Effector CD8-positive, alpha-beta T cell (primary cell): ENCODE data around the gene VSX1.

Experiments
- DNase-seq: peaks from one replicate; lab custom pipeline; 2025; lab: John Stamatoyannopoulos, UW

The VSX1 gene

GRCh38 chr20:25087186-25087929 lies 5.4 kb upstream of the VSX1 start:
- DNase-seq: no peak

GRCh38 chr20:25085756-25086495 lies 4.0 kb upstream of the VSX1 start:
- DNase-seq: no peak

GRCh38 chr20:25084626-25085187 lies 2.8 kb upstream of the VSX1 start:
- no peak for DNase-seq

GRCh38 chr20:25083773-25084625 lies 2.1 kb upstream of the VSX1 start:
- DNase-seq: no peak

GRCh38 chr20:25083141-25083772 lies 1.3 kb upstream of the VSX1 start:
- no peak for DNase-seq

- no peak for DNase-seq
Observed at GRCh38 chr20:25082498-25082873, 545 bp upstream of the VSX1 start.

- peak; percentile 23 for DNase-seq
Observed at GRCh38 chr20:25081065-25081729, 744 bp downstream of the VSX1 start.

GRCh38 chr20:25079171-25079570 lies 2.8 kb downstream of the VSX1 start:
- DNase-seq: no peak

- no peak for DNase-seq
Observed at GRCh38 chr20:25078662-25079061, 3.3 kb downstream of the VSX1 start.

GRCh38 chr20:25077610-25078169 lies 4.3 kb downstream of the VSX1 start:
- DNase-seq: no peak

- no peak for DNase-seq
Observed at GRCh38 chr20:25076731-25077609, 5.0 kb downstream of the VSX1 start.

GRCh38 chr20:25076201-25076600 lies 5.7 kb downstream of the VSX1 start:
- DNase-seq: no peak

GRCh38 chr20:25073544-25073943 lies 8.4 kb downstream of the VSX1 start:
- no peak for DNase-seq

GRCh38 chr20:25072226-25072811 lies 9.6 kb downstream of the VSX1 start:
- DNase-seq: no peak

- DNase-seq: no peak
Observed at GRCh38 chr20:25071734-25072133, 10.2 kb downstream of the VSX1 start.

GRCh38 chr20:25070821-25071473 lies 11.0 kb downstream of the VSX1 start:
- DNase-seq: no peak

- DNase-seq: no peak
Observed at GRCh38 chr20:25067102-25067987, 14.6 kb downstream of the VSX1 start.

GRCh38 chr20:25066386-25066785 lies 15.6 kb downstream of the VSX1 start:
- DNase-seq: no peak
